HG03571 (cell line): ENCODE results near the gene SMAD4.
"Not testable (repeated sequence)": the region's sequence is repeated elsewhere in the genome, so short reads cannot be mapped to it uniquely, and the experiment has no call there.

Experiments
- ATAC-seq: cut with Tn5 transposase; IDR thresholded peaks from one replicate; pipeline ENCODE4 v1.9.1; 2021; ENCODE audit not compliant: unreplicated experiment

SMAD4 gene

GRCh38 chr18:51108330-51108729 lies 78.3 kb downstream of the SMAD4 start:
- no peak for ATAC-seq

- ATAC-seq = peak; percentile 86
Observed at GRCh38 chr18:51110073-51110797, 80.2 kb downstream of the SMAD4 start.

- ATAC-seq = not testable (repeated sequence)
Observed at GRCh38 chr18:51111633-51112355, 81.8 kb downstream of the SMAD4 start.

DNA sequence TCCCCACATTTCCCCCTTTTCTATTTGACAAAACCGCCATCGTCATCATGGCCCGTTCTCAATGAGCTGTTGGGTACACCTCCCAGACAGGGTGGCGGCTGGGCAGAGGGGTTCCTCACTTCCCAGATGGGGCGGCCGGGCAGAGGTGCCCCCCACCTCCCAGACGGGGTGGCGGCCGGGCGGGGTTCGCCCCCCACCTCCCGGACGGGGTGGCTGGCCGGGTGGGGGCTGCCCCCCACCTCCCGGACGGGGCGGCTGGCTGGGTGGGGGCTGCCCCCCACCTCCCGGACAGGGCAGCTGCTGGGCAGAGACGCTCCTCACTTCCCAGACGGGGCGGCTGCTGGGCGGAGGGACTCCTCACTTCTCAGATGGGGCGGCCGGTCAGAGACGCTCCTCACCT lies 87.0 kb downstream of the SMAD4 start:
- not testable (repeated sequence) for ATAC-seq

DNA sequence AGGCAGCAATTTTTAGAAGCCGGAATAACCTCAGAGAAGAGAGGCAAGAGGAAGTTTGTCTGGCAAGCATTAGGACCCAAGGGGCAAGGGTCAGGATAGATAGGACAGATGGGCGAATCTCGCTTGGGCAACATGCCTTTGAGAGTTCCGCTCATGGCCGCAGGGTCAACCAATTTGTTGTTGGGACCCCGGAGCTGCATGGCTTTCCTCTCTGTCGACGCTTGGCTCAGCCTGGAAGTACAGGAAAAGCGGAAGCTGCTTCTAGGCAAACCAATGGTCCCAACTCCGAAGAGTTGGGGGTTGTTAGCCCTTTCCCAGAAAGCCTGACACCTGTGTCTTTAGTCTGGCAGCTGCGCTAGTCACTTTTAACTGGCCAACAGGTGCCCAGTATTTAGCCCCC lies 89.5 kb downstream of the SMAD4 start:
- not testable (repeated sequence) for ATAC-seq

DNA sequence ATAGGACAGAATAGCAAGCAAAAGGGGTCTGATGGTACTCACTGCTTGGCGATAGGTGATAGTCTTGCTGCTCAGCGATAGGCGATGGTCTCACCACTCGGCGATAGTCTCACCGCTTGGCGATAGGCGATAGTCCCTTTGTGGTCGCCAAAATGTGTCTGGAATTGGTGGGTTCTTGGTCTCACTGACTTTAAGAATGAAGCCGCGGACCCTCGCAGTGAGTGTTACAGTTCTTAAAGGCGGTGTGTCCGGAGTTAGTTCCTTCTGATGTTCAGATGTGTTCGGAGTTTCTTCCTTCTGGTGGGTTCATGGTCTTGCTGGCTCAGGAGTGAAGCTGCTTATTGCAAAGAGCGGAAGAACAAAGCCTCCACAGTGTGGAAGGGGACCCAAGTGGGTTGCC lies 90.0 kb downstream of the SMAD4 start:
- ATAC-seq = not testable (repeated sequence)

DNA sequence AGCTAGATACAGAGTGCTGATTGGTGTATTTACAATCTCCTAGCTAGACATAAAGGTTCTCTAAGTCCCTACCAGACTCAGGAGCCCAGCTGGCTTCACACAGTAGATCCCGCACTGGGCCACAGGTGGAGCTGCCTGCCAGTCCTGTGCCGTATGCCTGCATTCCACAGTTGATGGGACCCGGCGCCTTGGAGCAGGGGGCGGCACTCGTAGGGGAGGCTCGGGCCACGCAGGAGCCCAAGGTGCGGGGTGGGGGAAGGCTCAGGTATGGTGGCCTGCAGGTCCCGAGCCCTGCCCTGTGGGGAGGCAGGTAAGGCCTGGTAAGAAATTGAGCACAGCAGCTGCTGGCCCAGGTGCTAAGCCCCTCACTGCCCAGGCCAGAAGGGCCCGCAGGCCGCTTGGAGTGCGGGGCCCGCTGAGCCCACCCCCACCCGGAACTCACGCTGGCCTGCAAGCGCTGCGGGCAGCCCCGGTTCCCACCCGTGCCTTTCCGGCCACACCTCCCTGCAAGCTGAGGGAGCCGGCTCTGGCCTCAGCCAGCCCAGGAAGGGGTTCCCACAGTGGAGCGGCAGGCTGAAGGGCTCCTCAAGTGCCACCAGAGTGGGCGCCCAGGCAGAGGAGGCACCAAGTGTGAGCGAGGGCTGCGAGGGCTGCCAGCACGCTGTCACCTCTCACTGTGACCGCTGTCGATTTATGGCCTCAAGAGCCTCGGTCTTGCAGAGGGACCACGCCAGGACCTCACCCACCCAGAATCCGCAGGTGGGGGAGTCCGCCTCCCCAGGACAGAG lies 91.0 kb downstream of the SMAD4 start:
- no peak for ATAC-seq

- no peak for ATAC-seq
Observed at GRCh38 chr18:51121597-51121857, 91.5 kb downstream of the SMAD4 start.

GRCh38 chr18:51122266-51123045 lies 92.4 kb downstream of the SMAD4 start:
- ATAC-seq = no peak

GRCh38 chr18:51123046-51123395 lies 93.0 kb downstream of the SMAD4 start:
- no peak for ATAC-seq

DNA sequence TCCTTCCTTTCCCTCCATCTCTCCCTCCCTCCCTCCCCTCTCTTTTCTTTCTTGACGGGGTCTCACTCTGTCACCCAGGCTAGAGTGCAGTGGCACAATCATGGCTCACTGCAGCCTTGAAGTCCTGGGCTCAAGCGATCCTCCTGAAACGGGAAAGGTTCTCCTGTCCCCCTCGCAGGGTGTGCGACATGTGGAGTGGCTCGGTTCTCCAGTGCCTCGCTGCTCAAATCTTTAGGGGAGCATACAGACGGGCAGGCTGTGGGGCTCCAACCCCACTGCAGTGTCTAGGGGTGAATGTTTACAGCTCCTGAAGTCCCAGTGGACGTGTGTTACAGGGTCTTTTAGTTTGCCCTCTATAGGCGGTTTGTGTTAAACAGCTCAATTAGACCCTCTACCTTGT lies 93.5 kb downstream of the SMAD4 start:
- no peak for ATAC-seq

GRCh38 chr18:51123936-51124486 lies 94.0 kb downstream of the SMAD4 start:
- ATAC-seq = no peak

GRCh38 chr18:51125976-51126375 lies 96.0 kb downstream of the SMAD4 start:
- no peak for ATAC-seq

DNA sequence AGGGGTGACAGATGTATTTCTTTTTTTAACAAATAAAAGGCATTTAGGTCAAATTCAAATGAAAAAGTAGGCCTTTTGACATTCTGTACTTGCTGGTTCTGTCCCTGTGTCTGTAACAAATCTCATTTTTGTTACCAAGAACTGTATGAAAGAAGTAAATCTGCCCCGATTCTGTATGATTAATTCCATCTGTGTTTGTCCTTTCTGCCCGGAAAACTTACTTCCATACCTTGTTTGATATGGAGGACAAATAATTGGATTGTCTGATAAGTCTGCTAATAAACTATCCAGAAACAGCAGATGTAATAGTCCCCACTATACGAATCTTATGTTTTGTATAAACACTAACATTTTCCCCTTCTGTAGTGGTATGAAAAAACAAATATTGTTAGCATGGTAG lies 97.7 kb downstream of the SMAD4 start:
- no peak for ATAC-seq

DNA sequence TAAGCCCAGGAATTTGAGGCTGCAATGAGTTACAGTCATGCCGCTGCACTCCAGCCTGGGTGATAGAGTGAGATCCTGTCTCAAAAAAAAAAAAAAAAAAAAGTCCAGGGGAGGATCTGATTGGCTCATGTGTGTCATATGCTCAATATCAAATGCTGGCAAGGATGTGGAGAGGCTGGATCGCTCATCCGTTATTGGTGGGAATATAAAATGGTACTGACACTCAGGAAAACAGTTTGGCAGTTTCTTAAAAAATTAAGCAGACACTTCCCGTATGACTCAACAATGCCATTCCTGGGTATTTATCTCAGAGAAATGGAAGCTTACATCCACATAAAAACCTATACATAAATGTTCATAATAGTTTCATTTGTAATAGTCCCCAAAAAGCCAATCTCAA lies 98.5 kb downstream of the SMAD4 start:
- ATAC-seq = no peak

DNA sequence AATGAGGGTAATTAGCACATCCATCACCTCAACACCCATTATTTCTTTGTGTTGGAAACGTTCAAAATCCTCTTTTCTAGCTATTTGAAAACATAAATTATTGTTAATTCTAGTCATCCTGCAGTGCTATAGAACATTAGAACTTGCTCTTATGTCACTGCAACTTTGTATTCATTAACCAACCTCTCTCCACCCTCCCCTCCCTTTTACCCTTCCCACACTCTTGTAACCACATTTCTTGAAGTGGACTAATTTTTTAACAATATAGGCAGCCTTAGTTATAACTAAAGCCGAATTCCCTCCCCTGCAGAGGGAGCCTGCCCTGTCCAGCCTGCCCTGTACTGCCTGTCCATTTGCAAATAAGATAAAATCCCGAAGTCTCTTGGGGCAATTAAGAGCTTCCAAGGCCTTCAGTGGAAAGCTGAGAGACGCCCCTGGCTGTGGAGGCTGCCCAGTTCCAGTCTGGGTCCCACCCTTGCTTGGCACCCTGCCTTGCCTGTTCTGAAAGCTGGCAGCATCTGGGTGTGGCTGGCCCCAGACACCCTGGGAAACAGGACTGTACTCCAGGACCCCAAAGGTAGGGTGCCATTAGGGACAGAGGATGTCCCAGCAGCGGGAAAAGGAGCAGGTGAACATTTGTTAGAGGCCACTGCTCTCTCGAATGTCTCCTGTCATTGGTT lies 102.4 kb downstream of the SMAD4 start:
- ATAC-seq = no peak

DNA sequence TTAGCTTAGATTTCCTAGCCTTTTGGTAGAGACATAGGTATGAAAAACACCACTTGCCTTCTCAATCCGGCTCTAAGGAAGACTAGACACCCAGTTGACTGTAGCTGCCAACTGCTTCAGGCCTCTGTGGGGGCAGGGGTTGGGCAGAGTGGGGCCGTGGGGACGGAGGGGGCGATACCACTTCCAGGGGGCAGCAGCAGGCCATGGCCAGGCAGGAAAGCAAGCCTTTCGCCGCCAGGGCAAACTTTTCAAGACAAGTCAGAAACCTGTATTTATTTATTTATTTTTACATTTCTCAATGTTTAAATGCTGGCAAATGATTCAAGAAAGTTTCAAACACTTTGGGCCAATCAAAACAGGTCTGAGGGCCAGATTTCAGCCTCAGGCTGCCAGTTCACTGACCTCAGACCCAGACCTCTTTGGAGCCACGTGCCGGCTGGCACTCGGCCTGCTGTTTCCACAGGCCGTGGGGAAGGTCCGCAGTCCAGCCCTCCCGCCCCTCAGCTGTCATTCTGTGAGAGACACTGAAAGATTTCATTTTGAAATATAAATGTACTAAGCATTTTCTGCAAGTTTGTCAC lies 103.7 kb downstream of the SMAD4 start:
- no peak for ATAC-seq
